Fibroblast of mammary gland (primary cell): ENCODE results near the gene NKX2-1.

Source experiments
- DNase-seq: peaks from one replicate; pipeline ENCODE4 v3.0.0-alpha.2; 2010; ENCODE audit warnings: low read depth
- H3K4me3 ChIP-seq: 2 replicates; pipeline ENCODE4 v1.5.1; 2011; ENCODE audit warnings: low read depth, mild to moderate bottlenecking, low read length, moderate library complexity; ENCODE audit not compliant: control insufficient read depth
- CTCF ChIP-seq: conservative IDR thresholded peaks from 2 replicates; pipeline ENCODE4 v1.5.1; 2011; ENCODE audit warnings: low read depth, low read length, inconsistent platforms; ENCODE audit not compliant: control insufficient read depth, insufficient read depth

The NKX2-1 gene

GRCh38 chr14:36513451-36514277 is 6.4 kb downstream of the NKX2-1 start:
- H3K4me3 ChIP-seq = no peak overlapping the region
- DNase-seq = no peak
- TF ChIP-seq CTCF = no peak

- no peak for TF ChIP-seq CTCF
- no peak for DNase-seq
- H3K4me3 ChIP-seq = no peak overlapping the region
Observed at GRCh38 chr14:36513012-36513420, 7.0 kb downstream of the NKX2-1 start.

- no peak for DNase-seq
- no peak for TF ChIP-seq CTCF
- H3K4me3 ChIP-seq = no peak overlapping the region
Observed at GRCh38 chr14:36512585-36513003, 7.4 kb downstream of the NKX2-1 start.

GRCh38 chr14:36511981-36512584 is 7.9 kb downstream of the NKX2-1 start:
- no peak overlapping the region for H3K4me3 ChIP-seq
- no peak for TF ChIP-seq CTCF
- DNase-seq = no peak

GRCh38 chr14:36510874-36511273 is 9.2 kb downstream of the NKX2-1 start:
- no peak for TF ChIP-seq CTCF
- H3K4me3 ChIP-seq = no peak overlapping the region
- DNase-seq = no peak

GRCh38 chr14:36510078-36510799 is 9.8 kb downstream of the NKX2-1 start:
- no peak overlapping the region for H3K4me3 ChIP-seq
- no peak for DNase-seq
- TF ChIP-seq CTCF = no peak
